Neural cell (in vitro differentiated cells): ENCODE data around the gene C3AR1. TPM values are rescaled to one million over a fixed set of nuclear protein-coding genes. Genes with fewer than 3 reads are reported as not detected.
"Not testable (repeated sequence)": the region's sequence is repeated elsewhere in the genome, so short reads cannot be mapped to it uniquely, and the experiment has no call there.

Experiments
- H2AFZ ChIP-seq: fragments of 200-600, 300-800 bp; sonication (generic), shearing (Covaris generic); 2 replicates; pipeline ENCODE4 v1.6.0; 2014; ENCODE audit warnings: low read depth, mild to moderate bottlenecking, antibody characterized with exemption, low read length, moderate library complexity
- H3F3A ChIP-seq: fragments of 200-600 bp; shearing (Covaris generic); 2 replicates; pipeline ENCODE4 v1.6.1; 2016; ENCODE audit warnings: mild to moderate bottlenecking, moderate library complexity, mixed read lengths, antibody characterized with exemption, low read length; ENCODE audit not compliant: insufficient read depth, poor library complexity, severe bottlenecking
- H3K27ac ChIP-seq: fragments of 200-600, 300-800 bp; sonication (generic), shearing (Covaris generic); 2 replicates; pipeline ENCODE4 v1.5.1; 2014; ENCODE audit warnings: mild to moderate bottlenecking, low read length, moderate library complexity
- H3K27me3 ChIP-seq: fragments of 300-800, 200-600 bp; sonication (generic), shearing (Covaris generic); 2 replicates; pipeline ENCODE4 v1.6.0; 2014; ENCODE audit warnings: mild to moderate bottlenecking, low read depth, low read length, moderate library complexity; ENCODE audit not compliant: insufficient read depth
- H3K36me3 ChIP-seq: fragments of 300-800, 200-600 bp; sonication (generic), shearing (Covaris generic); 2 replicates; pipeline ENCODE4 v1.5.1; 2014; ENCODE audit warnings: mild to moderate bottlenecking, antibody characterized with exemption, low read length, moderate library complexity; ENCODE audit not compliant: insufficient read depth
- H3K4me2 ChIP-seq: fragments of 300-800, 200-600 bp; sonication (generic), shearing (Covaris generic); 2 replicates; pipeline ENCODE4 v1.6.0; 2014; ENCODE audit warnings: mild to moderate bottlenecking, low read length
- H3K4me3 ChIP-seq: fragments of 300-800, 200-600 bp; sonication (generic), shearing (Covaris generic); 2 replicates; pipeline ENCODE4 v1.5.1; 2014; ENCODE audit warnings: mild to moderate bottlenecking, low read length, moderate library complexity
- H3K79me2 ChIP-seq: fragments of 200-600 bp; shearing (Covaris generic); replicated peaks from 2 replicates; pipeline ENCODE4 v1.6.0; 2014; ENCODE audit warnings: mild to moderate bottlenecking, low read length, moderate library complexity; ENCODE audit not compliant: insufficient read depth
- H3K9ac ChIP-seq: fragments of 300-800, 200-600 bp; sonication (generic), shearing (Covaris generic); 2 replicates; pipeline ENCODE4 v1.6.1; 2016; ENCODE audit warnings: mild to moderate bottlenecking, low read length, mixed read lengths
- H3K9me2 ChIP-seq: fragments of 200-600 bp; shearing (Covaris generic); 2 replicates; pipeline ENCODE4 v1.6.1; 2016; ENCODE audit warnings: mild to moderate bottlenecking, low read length, mixed read lengths; ENCODE audit not compliant: insufficient read depth
- H3K9me3 ChIP-seq: fragments of 200-600, 300-800 bp; sonication (generic), shearing (Covaris generic); 2 replicates; pipeline ENCODE4 v1.6.1; 2016; ENCODE audit warnings: mild to moderate bottlenecking, mixed run types, low read length, moderate library complexity, mixed read lengths
- H4K20me1 ChIP-seq: fragments of 200-600 bp; shearing (Covaris generic); 2 replicates; pipeline ENCODE4 v1.6.1; 2016; ENCODE audit warnings: mild to moderate bottlenecking, mixed run types; ENCODE audit not compliant: insufficient read depth
- EP300 ChIP-seq: fragments of 450-650 bp; conservative IDR thresholded peaks from 2 replicates; pipeline ENCODE4 v1.6.1; 2014; ENCODE audit warnings: antibody characterized with exemption, mild to moderate bottlenecking, moderate library complexity; ENCODE audit not compliant: poor library complexity, severe bottlenecking
- EZH2 ChIP-seq: fragments of 200-600, 300-800 bp; shearing (Covaris generic), sonication (generic); IDR thresholded peaks from 2 replicates; pipeline ENCODE4 v1.6.1; 2014; ENCODE audit warnings: antibody characterized with exemption, low read length, borderline replicate concordance, mild to moderate bottlenecking; ENCODE audit not compliant: insufficient read depth, poor library complexity, severe bottlenecking
- MXI1 ChIP-seq: fragments of 450-650 bp; conservative IDR thresholded peaks from 2 replicates; pipeline ENCODE4 v1.6.1; 2014; ENCODE audit warnings: antibody characterized with exemption, mild to moderate bottlenecking; ENCODE audit not compliant: poor library complexity, severe bottlenecking
- POLR2AphosphoS5 ChIP-seq: IDR thresholded peaks from 2 replicates; pipeline ENCODE4 v1.6.1; 2012
- RAD21 ChIP-seq: fragments of 450-650 bp; conservative IDR thresholded peaks from 2 replicates; pipeline ENCODE4 v1.6.1; 2014; ENCODE audit warnings: antibody characterized with exemption, mild to moderate bottlenecking, moderate library complexity
- SMC3 ChIP-seq: fragments of 450-650 bp; conservative IDR thresholded peaks from 2 replicates; pipeline ENCODE4 v1.6.1; 2014; ENCODE audit warnings: antibody characterized with exemption, mild to moderate bottlenecking, moderate library complexity; ENCODE audit not compliant: poor library complexity
- TAF1 ChIP-seq: IDR thresholded peaks from 2 replicates; pipeline ENCODE4 v1.6.1; 2012; ENCODE audit warnings: low read depth
- polyA plus RNA-seq: library from polyadenylated mRNA; depleted of rRNA; stranded (reverse); fragments of >200 nt; gene quantifications from 2 replicates; pipeline ENCODE4 v1.2.3, GENCODE V29; 2014
- TF ChIP-seq, protein P1 (sequence below): fragments of 450-650 bp; IDR thresholded peaks from 2 replicates; pipeline ENCODE4 v1.5.1; 2014; ENCODE audit warnings: antibody characterized with exemption, mild to moderate bottlenecking, moderate library complexity; ENCODE audit not compliant: poor library complexity, severe bottlenecking
- TF ChIP-seq, protein P2 (sequence below): IDR thresholded peaks from 2 replicates; pipeline ENCODE4 v1.6.1; 2012; ENCODE audit warnings: borderline replicate concordance

Gene C3AR1
- polyA plus RNA-seq, 1 donor from 2014 or later: not detected

DNA sequence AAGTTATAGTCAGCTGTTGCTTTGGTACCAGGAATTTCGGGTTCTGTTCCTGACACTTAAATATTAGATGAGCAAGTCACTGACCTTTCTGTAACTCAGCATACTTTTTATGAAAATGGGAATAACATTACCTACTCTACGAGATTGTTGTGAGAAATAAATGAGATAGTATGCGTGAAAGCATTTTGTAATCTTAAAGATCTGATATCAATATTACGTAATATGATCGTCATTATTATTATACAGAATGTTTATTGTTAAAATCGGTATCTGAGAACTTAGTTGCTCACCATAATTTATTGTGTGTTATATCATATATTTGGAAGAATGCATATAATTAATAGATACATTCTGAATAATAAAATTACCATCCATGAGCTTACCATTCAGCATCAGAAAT lies 9.8 kb upstream of the C3AR1 start:
- H4K20me1 ChIP-seq: no peaks in the 10 kb centered on the region
- no peak overlapping the region for H2AFZ ChIP-seq
- no peak overlapping the region for H3K27ac ChIP-seq
- H3K36me3 ChIP-seq: no peaks in the 10 kb centered on the region
- no peak overlapping the region for H3K4me2 ChIP-seq
- no peaks in the 10 kb centered on the region for H3F3A ChIP-seq
- H3K79me2 ChIP-seq: no peaks in the 10 kb centered on the region
- no peak overlapping the region for H3K9ac ChIP-seq
- no peaks in the 10 kb centered on the region for H3K27me3 ChIP-seq
- no peaks in the 10 kb centered on the region for H3K9me3 ChIP-seq
- H3K9me2 ChIP-seq: no peaks in the 10 kb centered on the region
- TF ChIP-seq TAF1 (no peak), POLR2AphosphoS5 (no peak), RAD21 (no peak), MXI1 (no peak), EZH2 (no peak), EP300 (no peak), SMC3 (no peak)
- TF ChIP-seq, protein P1, sequence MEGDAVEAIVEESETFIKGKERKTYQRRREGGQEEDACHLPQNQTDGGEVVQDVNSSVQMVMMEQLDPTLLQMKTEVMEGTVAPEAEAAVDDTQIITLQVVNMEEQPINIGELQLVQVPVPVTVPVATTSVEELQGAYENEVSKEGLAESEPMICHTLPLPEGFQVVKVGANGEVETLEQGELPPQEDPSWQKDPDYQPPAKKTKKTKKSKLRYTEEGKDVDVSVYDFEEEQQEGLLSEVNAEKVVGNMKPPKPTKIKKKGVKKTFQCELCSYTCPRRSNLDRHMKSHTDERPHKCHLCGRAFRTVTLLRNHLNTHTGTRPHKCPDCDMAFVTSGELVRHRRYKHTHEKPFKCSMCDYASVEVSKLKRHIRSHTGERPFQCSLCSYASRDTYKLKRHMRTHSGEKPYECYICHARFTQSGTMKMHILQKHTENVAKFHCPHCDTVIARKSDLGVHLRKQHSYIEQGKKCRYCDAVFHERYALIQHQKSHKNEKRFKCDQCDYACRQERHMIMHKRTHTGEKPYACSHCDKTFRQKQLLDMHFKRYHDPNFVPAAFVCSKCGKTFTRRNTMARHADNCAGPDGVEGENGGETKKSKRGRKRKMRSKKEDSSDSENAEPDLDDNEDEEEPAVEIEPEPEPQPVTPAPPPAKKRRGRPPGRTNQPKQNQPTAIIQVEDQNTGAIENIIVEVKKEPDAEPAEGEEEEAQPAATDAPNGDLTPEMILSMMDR: no peak
- TF ChIP-seq, protein P2, sequence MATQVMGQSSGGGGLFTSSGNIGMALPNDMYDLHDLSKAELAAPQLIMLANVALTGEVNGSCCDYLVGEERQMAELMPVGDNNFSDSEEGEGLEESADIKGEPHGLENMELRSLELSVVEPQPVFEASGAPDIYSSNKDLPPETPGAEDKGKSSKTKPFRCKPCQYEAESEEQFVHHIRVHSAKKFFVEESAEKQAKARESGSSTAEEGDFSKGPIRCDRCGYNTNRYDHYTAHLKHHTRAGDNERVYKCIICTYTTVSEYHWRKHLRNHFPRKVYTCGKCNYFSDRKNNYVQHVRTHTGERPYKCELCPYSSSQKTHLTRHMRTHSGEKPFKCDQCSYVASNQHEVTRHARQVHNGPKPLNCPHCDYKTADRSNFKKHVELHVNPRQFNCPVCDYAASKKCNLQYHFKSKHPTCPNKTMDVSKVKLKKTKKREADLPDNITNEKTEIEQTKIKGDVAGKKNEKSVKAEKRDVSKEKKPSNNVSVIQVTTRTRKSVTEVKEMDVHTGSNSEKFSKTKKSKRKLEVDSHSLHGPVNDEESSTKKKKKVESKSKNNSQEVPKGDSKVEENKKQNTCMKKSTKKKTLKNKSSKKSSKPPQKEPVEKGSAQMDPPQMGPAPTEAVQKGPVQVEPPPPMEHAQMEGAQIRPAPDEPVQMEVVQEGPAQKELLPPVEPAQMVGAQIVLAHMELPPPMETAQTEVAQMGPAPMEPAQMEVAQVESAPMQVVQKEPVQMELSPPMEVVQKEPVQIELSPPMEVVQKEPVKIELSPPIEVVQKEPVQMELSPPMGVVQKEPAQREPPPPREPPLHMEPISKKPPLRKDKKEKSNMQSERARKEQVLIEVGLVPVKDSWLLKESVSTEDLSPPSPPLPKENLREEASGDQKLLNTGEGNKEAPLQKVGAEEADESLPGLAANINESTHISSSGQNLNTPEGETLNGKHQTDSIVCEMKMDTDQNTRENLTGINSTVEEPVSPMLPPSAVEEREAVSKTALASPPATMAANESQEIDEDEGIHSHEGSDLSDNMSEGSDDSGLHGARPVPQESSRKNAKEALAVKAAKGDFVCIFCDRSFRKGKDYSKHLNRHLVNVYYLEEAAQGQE: no peak
- H3K4me3 ChIP-seq: no peak overlapping the region

DNA sequence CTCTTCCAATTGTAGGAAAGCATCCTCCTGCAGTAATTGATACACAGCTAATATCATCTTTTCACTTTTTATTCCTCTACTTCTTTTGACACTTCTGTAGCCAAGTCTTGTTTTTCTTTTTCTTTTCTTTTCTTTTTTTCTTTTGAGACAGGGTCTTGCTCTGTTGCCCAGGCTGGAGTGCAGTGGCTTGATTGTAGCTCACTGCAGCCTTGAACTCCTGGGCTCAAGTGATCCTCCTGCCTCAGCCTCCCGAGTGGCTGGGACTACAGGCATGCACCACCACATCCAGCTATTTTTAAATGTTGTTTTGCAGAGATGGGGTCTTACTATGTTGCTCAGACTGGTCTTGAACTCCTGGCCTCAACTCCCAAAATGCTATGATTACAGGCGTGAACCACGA lies 5.7 kb upstream of the C3AR1 start:
- not testable (repeated sequence) for H3K4me3 ChIP-seq, H3K9me2 ChIP-seq, H3K4me2 ChIP-seq, H3K27ac ChIP-seq, H4K20me1 ChIP-seq, H3K27me3 ChIP-seq, H3K36me3 ChIP-seq, H3F3A ChIP-seq, H3K9me3 ChIP-seq, H3K9ac ChIP-seq, H3K79me2 ChIP-seq, H2AFZ ChIP-seq

DNA sequence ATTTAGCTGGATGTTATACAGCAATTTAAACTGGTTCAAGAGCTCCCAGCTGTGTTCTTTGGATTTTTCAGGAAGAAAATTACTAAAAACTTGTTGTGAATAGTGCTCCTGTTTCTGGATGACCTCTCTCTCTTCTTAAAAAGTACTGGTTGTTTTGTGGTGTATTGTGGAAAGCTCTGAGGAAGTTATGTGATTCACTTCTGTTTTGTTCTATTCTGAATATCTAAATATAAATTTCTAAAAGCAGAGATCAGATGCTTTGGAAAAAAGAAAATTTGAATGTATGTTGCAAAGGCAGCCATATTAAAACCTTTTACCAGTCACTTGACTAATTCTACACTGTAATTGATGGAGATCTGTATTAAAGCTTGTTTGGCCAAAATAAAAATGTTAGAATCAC lies 3.4 kb upstream of the C3AR1 start:
- Histone ChIP-seq H3F3A (no peaks in the 10 kb centered on the region), H3K36me3 (no peaks in the 10 kb centered on the region), H3K27ac (no peak overlapping the region), H4K20me1 (no peaks in the 10 kb centered on the region), H3K9me2 (no peaks in the 10 kb centered on the region), H3K9me3 (no peaks in the 10 kb centered on the region), H2AFZ (no peak overlapping the region), H3K9ac (no peak overlapping the region), H3K27me3 (no peaks in the 10 kb centered on the region), H3K4me2 (no peak overlapping the region), H3K79me2 (no peaks in the 10 kb centered on the region), H3K4me3 (no peak overlapping the region)
- TF ChIP-seq EZH2 (no peak), TAF1 (no peak)
